Vagina (tissue), 2 donors: ENCODE measurements around the gene ARHGAP24. TPM values are rescaled to one million over a fixed set of nuclear protein-coding genes. Genes with fewer than 3 reads are reported as not detected.

Experiments used
- DNase-seq, 2 donors: peaks; one replicate each; pipeline ENCODE4 v3.0.0-alpha.2; 2017; ENCODE audit errors: extremely low spot score in 2 of 2
- H3K27ac ChIP-seq: fragments of 200-600 bp; sonication (generic); one replicate; pipeline ENCODE4 v1.5.1; 2019
- H3K27me3 ChIP-seq: fragments of 200-600 bp; sonication (generic); one replicate; pipeline ENCODE4 v1.5.1; 2019
- H3K36me3 ChIP-seq, 2 donors: fragments of 200-600 bp; sonication (generic); one replicate each; pipeline ENCODE4 v1.5.1; 2017 to 2019
- H3K4me1 ChIP-seq: fragments of 200-600 bp; sonication (generic); one replicate; pipeline ENCODE4 v1.5.1; 2019
- H3K4me3 ChIP-seq, 2 donors: fragments of 200-600 bp; sonication (generic); 1 replicate in 1 of 2; 2 replicates in 1 of 2; pipeline ENCODE4 v1.5.1; 2016 to 2019
- H3K9me3 ChIP-seq: fragments of 200-600 bp; sonication (generic); one replicate; pipeline ENCODE4 v1.5.1; 2019
- POLR2A ChIP-seq, 2 donors: fragments of 450-650 bp; IDR thresholded peaks; one replicate each; pipeline ENCODE4 v1.6.1; 2017; ENCODE audit warnings: antibody characterized with exemption in 2 of 2, mild to moderate bottlenecking in 2 of 2, moderate library complexity in 2 of 2
- POLR2AphosphoS5 ChIP-seq, 2 donors: sonication (generic); formaldehyde crosslinking; IDR thresholded peaks; one replicate each; pipeline ENCODE4 v1.9.0; 2017; ENCODE audit warnings: antibody characterized with exemption in 2 of 2, mild to moderate bottlenecking in 2 of 2, low read depth in 1 of 2; ENCODE audit not compliant: insufficient read depth in 1 of 2
- intact Hi-C: fragments of 100-400 bp; cut with DNase I; formaldehyde crosslinking; loops from one replicate; pipeline ENCODE4 v1.15.1; 2023
- total RNA-seq: library from RNA; depleted of rRNA; stranded (reverse); fragments of >200 nt; gene quantifications from one replicate; pipeline ENCODE4 v1.2.3, GENCODE V29; 2016
- TF ChIP-seq, protein P1 (sequence below), 3 experiments: fragments of 450-650 bp in 2 of 3; fragments of 200-600 bp in 1 of 3; sonication (generic) in 1 of 3; IDR thresholded peaks; one replicate each; pipeline ENCODE4 v1.5.1; 2017 to 2019; ENCODE audit warnings: antibody characterized with exemption in 3 of 3, mild to moderate bottlenecking in 2 of 3, moderate library complexity in 2 of 3

ARHGAP24 gene
- total RNA-seq, 1 donor from 2014 or later = 40.0 TPM

DNA sequence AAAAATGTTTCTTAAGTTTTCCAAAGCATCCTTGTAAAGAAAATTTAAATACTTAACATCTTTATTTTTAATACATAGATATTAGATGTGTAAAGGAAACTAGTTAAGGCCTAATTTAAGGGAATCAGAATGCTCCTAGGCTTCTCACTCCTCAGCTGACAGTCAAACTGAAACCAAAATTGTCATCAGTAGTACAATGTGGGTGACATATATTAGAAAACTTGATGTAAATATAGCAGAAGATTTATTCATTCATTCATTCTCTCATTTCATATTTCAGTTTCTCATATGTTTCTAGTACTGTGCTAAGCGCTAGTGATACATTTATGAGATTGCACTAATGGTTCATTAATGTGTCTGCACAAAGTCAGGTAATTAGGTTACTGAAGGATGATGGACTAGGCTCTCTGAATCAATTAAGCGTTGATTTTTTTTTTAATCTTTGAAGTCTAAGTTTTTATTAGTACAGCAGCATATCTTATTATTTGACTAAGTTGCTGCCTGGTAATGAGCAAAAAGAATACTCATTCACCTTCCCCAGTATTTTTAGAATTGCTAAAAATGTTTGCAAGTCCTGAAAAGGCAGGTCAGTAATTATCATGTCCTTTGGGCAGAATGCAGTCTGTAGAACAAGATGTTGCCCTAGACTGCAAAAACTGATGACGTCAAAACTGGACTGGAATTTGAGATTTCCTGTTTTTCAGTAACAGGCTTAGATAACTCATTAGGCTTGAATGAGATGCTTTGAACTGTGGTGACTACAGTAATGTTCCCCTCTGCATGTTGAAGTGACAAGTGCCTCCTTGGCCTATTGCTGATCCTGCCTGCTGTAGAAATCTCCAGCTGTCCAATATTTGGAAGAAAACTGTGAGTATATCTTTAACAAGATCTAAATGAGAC is 128.7 kb downstream of the ARHGAP24 start:
- no peak for DNase-seq
- intact Hi-C loops = no loop called here
- no peaks in the 10 kb centered on the region for H3K27me3 ChIP-seq
- H3K4me3 ChIP-seq = no peak overlapping the region
- TF ChIP-seq POLR2AphosphoS5 (IDR thresholded peaks at IDR 0.05; ENCODE audit: insufficient read depth in 1 of 2, low read depth in 1 of 2) (no peak), POLR2A (IDR thresholded peaks at IDR 0.05) (no peak)
- TF ChIP-seq, protein P1, sequence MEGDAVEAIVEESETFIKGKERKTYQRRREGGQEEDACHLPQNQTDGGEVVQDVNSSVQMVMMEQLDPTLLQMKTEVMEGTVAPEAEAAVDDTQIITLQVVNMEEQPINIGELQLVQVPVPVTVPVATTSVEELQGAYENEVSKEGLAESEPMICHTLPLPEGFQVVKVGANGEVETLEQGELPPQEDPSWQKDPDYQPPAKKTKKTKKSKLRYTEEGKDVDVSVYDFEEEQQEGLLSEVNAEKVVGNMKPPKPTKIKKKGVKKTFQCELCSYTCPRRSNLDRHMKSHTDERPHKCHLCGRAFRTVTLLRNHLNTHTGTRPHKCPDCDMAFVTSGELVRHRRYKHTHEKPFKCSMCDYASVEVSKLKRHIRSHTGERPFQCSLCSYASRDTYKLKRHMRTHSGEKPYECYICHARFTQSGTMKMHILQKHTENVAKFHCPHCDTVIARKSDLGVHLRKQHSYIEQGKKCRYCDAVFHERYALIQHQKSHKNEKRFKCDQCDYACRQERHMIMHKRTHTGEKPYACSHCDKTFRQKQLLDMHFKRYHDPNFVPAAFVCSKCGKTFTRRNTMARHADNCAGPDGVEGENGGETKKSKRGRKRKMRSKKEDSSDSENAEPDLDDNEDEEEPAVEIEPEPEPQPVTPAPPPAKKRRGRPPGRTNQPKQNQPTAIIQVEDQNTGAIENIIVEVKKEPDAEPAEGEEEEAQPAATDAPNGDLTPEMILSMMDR (IDR thresholded peaks at IDR 0.05) = no peak
- no peaks in the 10 kb centered on the region for H3K36me3 ChIP-seq
- H3K27ac ChIP-seq = no peak overlapping the region
- no peaks in the 10 kb centered on the region for H3K9me3 ChIP-seq
- no peaks in the 10 kb centered on the region for H3K4me1 ChIP-seq

DNA sequence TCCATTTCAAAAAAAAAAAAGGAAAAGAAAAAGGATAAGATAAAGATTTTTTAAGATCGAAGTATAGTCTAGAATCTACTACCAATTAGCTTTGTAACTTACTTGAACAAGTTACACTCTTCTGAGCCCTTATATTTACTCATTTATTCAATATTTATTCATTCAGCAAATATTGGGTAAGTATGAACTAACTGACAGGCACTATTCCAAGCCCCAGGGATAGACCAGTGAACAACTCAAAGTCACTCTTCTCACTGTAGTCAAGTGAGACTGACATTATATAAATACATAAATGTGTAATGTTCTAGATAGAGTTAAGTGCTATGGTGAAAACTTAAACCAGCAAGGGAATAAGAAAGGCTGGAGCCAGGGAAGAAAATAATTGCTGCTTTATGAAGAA is 131.6 kb downstream of the ARHGAP24 start:
- no peak for DNase-seq
- H3K27me3 ChIP-seq = no peaks in the 10 kb centered on the region
- no peak overlapping the region for H3K27ac ChIP-seq
- H3K4me1 ChIP-seq = no peaks in the 10 kb centered on the region
- intact Hi-C loops = no loop called here
- no peaks in the 10 kb centered on the region for H3K36me3 ChIP-seq
- H3K9me3 ChIP-seq = no peaks in the 10 kb centered on the region
- no peak overlapping the region for H3K4me3 ChIP-seq
- TF ChIP-seq, protein P1 (IDR thresholded peaks at IDR 0.05) = no peak
- TF ChIP-seq POLR2A (IDR thresholded peaks at IDR 0.05) = no peak
- no peak for TF ChIP-seq POLR2AphosphoS5 (IDR thresholded peaks at IDR 0.05; ENCODE audit: insufficient read depth in 1 of 2, low read depth in 1 of 2)

DNA sequence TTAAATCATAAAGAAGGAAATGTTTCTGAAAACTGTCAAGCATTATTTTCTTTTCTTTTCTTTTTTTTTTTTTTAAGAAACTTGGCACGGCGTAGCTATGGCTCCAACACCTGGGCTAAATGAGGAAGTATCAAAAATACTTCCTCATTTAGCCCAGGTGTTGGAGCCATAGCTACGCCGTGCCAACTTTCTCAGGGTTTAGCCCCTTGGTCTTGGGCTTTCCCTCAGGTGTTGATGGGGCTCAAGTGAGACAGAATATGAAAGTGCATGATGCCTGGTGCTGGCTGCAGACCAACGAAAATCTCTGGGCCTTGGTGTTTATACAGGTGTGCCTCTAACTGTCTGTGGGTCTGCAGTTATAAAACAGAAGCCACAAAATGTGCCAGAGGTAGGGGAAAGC is 132.7 kb downstream of the ARHGAP24 start:
- intact Hi-C loops = no loop called here
- no peaks in the 10 kb centered on the region for H3K27me3 ChIP-seq
- H3K4me3 ChIP-seq = no peak overlapping the region
- H3K9me3 ChIP-seq = no peaks in the 10 kb centered on the region
- H3K36me3 ChIP-seq = no peaks in the 10 kb centered on the region
- TF ChIP-seq POLR2AphosphoS5 (IDR thresholded peaks at IDR 0.05; ENCODE audit: insufficient read depth in 1 of 2, low read depth in 1 of 2) = no peak
- no peak for TF ChIP-seq POLR2A (IDR thresholded peaks at IDR 0.05)
- no peak overlapping the region for H3K27ac ChIP-seq
- DNase-seq = no peak
- H3K4me1 ChIP-seq = no peaks in the 10 kb centered on the region

DNA sequence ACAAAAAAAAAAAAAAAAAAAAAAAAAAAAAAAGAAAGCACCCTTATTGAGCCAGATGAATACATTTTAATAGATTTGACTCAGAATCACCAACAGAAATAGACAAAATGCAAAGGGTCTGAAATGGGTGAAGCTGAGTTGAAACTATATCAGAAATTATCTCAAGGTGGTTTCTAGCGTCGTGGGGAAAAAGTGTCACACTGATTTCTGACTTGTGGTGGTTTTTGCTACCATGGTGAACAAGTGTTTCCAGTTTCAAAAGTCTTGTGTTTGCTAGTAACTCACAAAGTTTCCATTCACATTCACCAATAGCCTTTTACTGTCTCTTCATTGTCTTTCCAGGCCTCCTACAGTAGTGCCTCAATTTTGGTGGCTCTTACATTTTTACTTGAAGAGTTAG is 135.5 kb downstream of the ARHGAP24 start:
- no peaks in the 10 kb centered on the region for H3K27me3 ChIP-seq
- H3K9me3 ChIP-seq = no peaks in the 10 kb centered on the region
- H3K4me3 ChIP-seq = no peak overlapping the region
- TF ChIP-seq POLR2A (IDR thresholded peaks at IDR 0.05) (no peak), POLR2AphosphoS5 (IDR thresholded peaks at IDR 0.05; ENCODE audit: insufficient read depth in 1 of 2, low read depth in 1 of 2) (no peak)
- TF ChIP-seq, protein P1 (IDR thresholded peaks at IDR 0.05) = no peak
- no peak for DNase-seq
- intact Hi-C loops = no loop called here
- H3K27ac ChIP-seq = no peak overlapping the region
- no peaks in the 10 kb centered on the region for H3K4me1 ChIP-seq
- no peaks in the 10 kb centered on the region for H3K36me3 ChIP-seq

DNA sequence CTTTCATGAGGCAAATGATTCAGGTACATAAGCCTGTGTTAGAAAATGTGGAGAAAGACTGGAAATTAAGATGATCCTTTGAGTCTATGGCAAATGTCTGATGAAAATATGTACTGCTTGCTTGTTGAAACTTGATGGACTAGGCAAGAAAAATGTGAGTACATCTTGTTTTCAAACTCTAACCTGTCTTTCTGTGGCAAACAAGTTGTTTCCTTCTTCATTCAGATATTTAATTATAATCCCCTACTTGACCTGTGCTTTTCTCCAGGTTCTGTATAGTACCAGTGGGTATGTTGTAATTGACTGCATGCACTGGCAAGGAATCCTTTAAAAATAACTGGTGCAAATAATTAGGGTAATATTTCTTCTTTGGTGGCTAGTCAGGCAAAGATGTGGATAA is 136.7 kb downstream of the ARHGAP24 start:
- Histone ChIP-seq H3K9me3 (no peaks in the 10 kb centered on the region), H3K27ac (no peak overlapping the region), H3K4me1 (no peaks in the 10 kb centered on the region), H3K36me3 (no peaks in the 10 kb centered on the region), H3K4me3 (no peak overlapping the region), H3K27me3 (no peaks in the 10 kb centered on the region)
- no peak for DNase-seq
- intact Hi-C loops = no loop called here
- TF ChIP-seq POLR2AphosphoS5 (IDR thresholded peaks at IDR 0.05; ENCODE audit: insufficient read depth in 1 of 2, low read depth in 1 of 2) (no peak), POLR2A (IDR thresholded peaks at IDR 0.05) (no peak)
- TF ChIP-seq, protein P1 (IDR thresholded peaks at IDR 0.05) = no peak
